Calu3 (cell line): Measurements from ENCODE around the gene DNAH1. TPM values are rescaled to one million over a fixed set of nuclear protein-coding genes. Genes with fewer than 3 reads are reported as not detected.

Source experiments
- BruUV-seq: library from RNA; stranded (reverse); fragments of 400-500 nt; replicated peaks from 2 replicates; lab custom pipeline; 2021; lab: Mats Ljungman, UMichigan
- CTCF ChIA-PET: fragments of 300-600 bp; sonication (Branson Sonifier 250); formaldehyde crosslinking; loops from one replicate; lab custom pipeline; 2022; ENCODE audit warnings: antibody characterized with exemption; lab: Charles Lee
- DNase-seq: peaks from one replicate; pipeline ENCODE4 v3.0.0; 2022
- H3K27ac Mint-ChIP-seq: one replicate; pipeline ENCODE4 v1.8.0; 2022; ENCODE audit warnings: mixed read lengths; ENCODE audit not compliant: unreplicated experiment
- H3K27me3 Mint-ChIP-seq: one replicate; pipeline ENCODE4 v1.8.0; 2022; ENCODE audit warnings: mixed read lengths; ENCODE audit not compliant: unreplicated experiment
- H3K36me3 Mint-ChIP-seq: one replicate; pipeline ENCODE4 v1.8.0; 2022; ENCODE audit warnings: mild to moderate bottlenecking, moderate library complexity, mixed read lengths; ENCODE audit not compliant: insufficient read depth, unreplicated experiment
- H3K4me1 Mint-ChIP-seq: one replicate; pipeline ENCODE4 v1.8.0; 2022; ENCODE audit warnings: mild to moderate bottlenecking, low read depth, mixed read lengths; ENCODE audit not compliant: unreplicated experiment
- H3K4me3 Mint-ChIP-seq: one replicate; pipeline ENCODE4 v1.8.0; 2022; ENCODE audit warnings: mild to moderate bottlenecking, low read depth, moderate library complexity, mixed read lengths; ENCODE audit not compliant: unreplicated experiment
- H3K9me3 Mint-ChIP-seq: one replicate; pipeline ENCODE4 v1.8.0; 2022; ENCODE audit warnings: low read depth, mixed read lengths; ENCODE audit not compliant: unreplicated experiment
- intact Hi-C: fragments of 100-400 bp; cut with micrococcal nuclease; formaldehyde crosslinking; loops from one replicate; pipeline ENCODE4 v1.10.0; 2022; ENCODE audit not compliant: unreplicated experiment
- total RNA-seq: library from RNA; stranded (reverse); gene quantifications from 2 replicates; pipeline ENCODE4 v1.2.3, GENCODE V29; 2022
- TF ChIP-seq, protein P1 (sequence below): fragments of 200-600 bp; IDR thresholded peaks from one replicate; pipeline ENCODE4 v1.8.0; 2022; ENCODE audit warnings: antibody characterized with exemption; ENCODE audit not compliant: unreplicated experiment

DNAH1 gene
- total RNA-seq, 1 experiment from 2014 or later, result 13.1 TPM

DNA sequence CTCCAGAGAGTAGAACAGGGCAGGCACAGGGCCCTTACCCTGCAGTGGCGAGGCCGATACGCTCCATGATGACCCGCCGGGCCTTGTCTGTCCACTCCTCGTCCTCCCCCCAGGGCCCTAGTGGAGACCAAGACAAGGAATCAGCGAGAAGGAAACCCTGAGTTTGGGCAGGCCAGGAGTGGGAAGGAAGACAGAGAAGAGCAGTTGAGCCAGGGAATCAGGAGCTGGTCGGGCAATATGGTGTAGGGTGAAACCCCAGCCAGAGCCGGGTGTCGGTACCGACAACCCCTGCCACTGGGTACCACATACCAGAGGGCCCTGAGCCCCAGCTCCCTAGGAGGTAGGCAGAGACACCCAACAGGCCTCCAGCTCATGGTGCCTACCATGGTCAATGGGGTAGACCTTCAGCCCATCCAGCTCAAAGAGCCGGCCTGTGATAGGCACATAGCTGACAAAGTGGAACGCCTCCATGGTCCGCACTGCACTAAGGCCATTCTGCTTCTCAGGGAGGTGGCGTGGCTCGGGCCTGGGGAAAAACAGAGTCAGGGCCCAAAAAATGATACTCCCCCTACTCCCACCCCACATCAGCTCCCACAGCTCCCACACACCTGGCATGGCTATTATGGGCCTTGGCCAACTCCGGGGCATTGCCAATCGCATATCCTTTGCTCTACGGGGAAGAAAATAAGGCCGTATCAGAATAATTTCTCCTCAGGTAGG, 90.8 kb downstream of the DNAH1 start:
- TF ChIP-seq, protein P1, sequence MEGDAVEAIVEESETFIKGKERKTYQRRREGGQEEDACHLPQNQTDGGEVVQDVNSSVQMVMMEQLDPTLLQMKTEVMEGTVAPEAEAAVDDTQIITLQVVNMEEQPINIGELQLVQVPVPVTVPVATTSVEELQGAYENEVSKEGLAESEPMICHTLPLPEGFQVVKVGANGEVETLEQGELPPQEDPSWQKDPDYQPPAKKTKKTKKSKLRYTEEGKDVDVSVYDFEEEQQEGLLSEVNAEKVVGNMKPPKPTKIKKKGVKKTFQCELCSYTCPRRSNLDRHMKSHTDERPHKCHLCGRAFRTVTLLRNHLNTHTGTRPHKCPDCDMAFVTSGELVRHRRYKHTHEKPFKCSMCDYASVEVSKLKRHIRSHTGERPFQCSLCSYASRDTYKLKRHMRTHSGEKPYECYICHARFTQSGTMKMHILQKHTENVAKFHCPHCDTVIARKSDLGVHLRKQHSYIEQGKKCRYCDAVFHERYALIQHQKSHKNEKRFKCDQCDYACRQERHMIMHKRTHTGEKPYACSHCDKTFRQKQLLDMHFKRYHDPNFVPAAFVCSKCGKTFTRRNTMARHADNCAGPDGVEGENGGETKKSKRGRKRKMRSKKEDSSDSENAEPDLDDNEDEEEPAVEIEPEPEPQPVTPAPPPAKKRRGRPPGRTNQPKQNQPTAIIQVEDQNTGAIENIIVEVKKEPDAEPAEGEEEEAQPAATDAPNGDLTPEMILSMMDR, result no peak
- Mint-ChIP-seq H3K9me3 (no peaks in the 10 kb centered on the region), H3K4me3 (no peak overlapping the region), H3K4me1 (peaks cover 22% of the 10 kb centered on the region), H3K27ac (no peak overlapping the region), H3K27me3 (no peaks in the 10 kb centered on the region), H3K36me3 (peaks cover 67% of the 10 kb centered on the region)
- intact Hi-C loops, result no loop called here
- no peak for DNase-seq
- CTCF ChIA-PET, result no interaction called here
- BruUV-seq, result no TSS peak

DNA sequence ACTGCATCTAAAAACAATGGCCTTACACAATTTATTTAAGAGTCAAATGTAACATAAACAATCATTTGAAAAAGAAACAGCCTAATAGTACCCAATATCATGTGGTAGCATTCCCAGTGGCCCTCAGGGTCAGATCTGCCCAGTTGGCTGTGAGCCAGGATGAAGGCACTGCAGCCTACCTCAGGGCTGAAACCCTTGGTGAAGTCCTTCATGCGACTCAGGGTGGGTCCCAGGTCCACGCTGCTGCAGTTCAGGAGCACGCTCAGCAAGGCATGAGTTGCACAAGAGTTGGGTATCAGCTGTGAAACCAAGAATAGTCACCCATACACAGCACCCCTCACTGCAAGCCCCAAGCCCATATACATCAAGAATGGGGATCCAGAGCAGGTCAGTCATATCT, 91.7 kb downstream of the DNAH1 start:
- H3K27ac Mint-ChIP-seq, result no peak overlapping the region
- CTCF ChIA-PET, result no interaction called here
- no peak for DNase-seq
- H3K9me3 Mint-ChIP-seq, result no peaks in the 10 kb centered on the region
- peaks cover 59% of the 10 kb centered on the region for H3K36me3 Mint-ChIP-seq
- no TSS peak for BruUV-seq
- no peak overlapping the region for H3K4me3 Mint-ChIP-seq
- intact Hi-C loops, result no loop called here
- H3K4me1 Mint-ChIP-seq, result peaks cover 28% of the 10 kb centered on the region
- TF ChIP-seq, protein P1, result no peak
- H3K27me3 Mint-ChIP-seq, result no peaks in the 10 kb centered on the region

DNA sequence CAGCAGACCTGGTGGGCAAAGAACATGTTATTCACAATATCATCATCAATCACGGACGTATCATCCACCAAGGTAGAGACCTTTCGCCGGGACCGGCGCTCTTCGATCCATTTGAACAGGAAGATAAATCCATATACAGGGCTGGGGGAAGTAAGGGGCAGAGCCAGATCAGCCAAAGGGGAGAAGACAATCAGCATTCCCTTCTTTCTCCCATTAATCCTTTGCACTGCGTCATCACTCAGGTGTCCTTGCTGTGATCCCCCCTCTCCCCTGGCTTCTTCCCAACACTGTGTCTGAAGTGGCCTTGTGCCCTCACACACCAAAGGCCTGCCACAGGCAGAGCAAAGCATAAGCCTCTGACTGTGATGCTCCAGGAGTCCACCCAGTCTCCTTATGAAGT, 92.3 kb downstream of the DNAH1 start:
- Mint-ChIP-seq H3K4me3 (peak overlapping the region; percentile 75), H3K27ac (peak overlapping the region; percentile 85), H3K9me3 (no peaks in the 10 kb centered on the region), H3K4me1 (peaks cover 31% of the 10 kb centered on the region), H3K36me3 (peaks cover 56% of the 10 kb centered on the region), H3K27me3 (no peaks in the 10 kb centered on the region)
- CTCF ChIA-PET, result no interaction called here
- intact Hi-C loops, result no loop called here
- TF ChIP-seq, protein P1, result no peak
- BruUV-seq, result no TSS peak
- no peak for DNase-seq

DNA sequence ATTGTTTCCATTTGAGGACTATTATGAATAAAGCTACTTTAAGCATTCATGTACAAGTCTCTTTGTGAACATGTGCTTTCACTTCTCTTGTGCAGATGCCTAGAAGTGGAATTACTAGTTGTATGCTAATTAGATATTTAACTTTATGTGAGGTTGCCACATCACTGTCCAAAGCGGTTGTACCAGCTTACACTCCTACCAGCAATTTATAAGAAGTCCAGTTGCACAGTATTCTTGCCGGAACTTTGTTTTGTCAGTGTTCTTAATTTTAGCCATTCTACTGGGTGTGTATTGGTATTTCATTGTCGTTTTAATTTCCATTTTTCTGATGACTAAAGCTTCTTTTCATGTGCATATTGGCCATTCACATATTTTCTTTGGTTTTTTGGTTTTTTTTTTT, 99.7 kb downstream of the DNAH1 start:
- no peak overlapping the region for H3K27ac Mint-ChIP-seq
- H3K4me1 Mint-ChIP-seq, result peaks cover 17% of the 10 kb centered on the region
- TF ChIP-seq, protein P1, result no peak
- H3K27me3 Mint-ChIP-seq, result no peaks in the 10 kb centered on the region
- CTCF ChIA-PET, result interaction anchor here (0.6 kb wide), 1 partner anchor 38 kb away, joined by 7 read pairs; the partner anchor contains the start of gene TNNC1
- no peaks in the 10 kb centered on the region for H3K9me3 Mint-ChIP-seq
- peaks cover 9% of the 10 kb centered on the region for H3K36me3 Mint-ChIP-seq
- no peak for DNase-seq
- intact Hi-C loops, result no loop called here
- no TSS peak for BruUV-seq
- no peak overlapping the region for H3K4me3 Mint-ChIP-seq
